Smooth muscle cell (in vitro differentiated cells): ENCODE results near the gene C21orf91. TPM values are rescaled to one million over a fixed set of nuclear protein-coding genes. Genes with fewer than 3 reads are reported as not detected.

Source experiments
- DNase-seq: peaks from one replicate; lab custom pipeline; 2025; ENCODE audit not compliant: unreplicated experiment; lab: John Stamatoyannopoulos, UW
- H2AFZ ChIP-seq: fragments of 200-600 bp; sonication (generic); 2 replicates; pipeline ENCODE4 v1.6.0; 2016; ENCODE audit warnings: antibody characterized with exemption, low read depth, mild to moderate bottlenecking
- H3F3A ChIP-seq: fragments of 200-600 bp; sonication (generic); 2 replicates; pipeline ENCODE4 v1.6.0; 2017; ENCODE audit warnings: antibody characterized with exemption, low read depth
- H3K27ac ChIP-seq: fragments of 200-600 bp; sonication (generic); 2 replicates; pipeline ENCODE4 v1.5.1; 2016; ENCODE audit warnings: low read depth, mild to moderate bottlenecking
- H3K27me3 ChIP-seq: fragments of 200-600 bp; sonication (generic); 2 replicates; pipeline ENCODE4 v1.6.1; 2016; ENCODE audit warnings: low read depth, mild to moderate bottlenecking
- H3K36me3 ChIP-seq: fragments of 200-600 bp; sonication (generic); 2 replicates; pipeline ENCODE4 v1.5.1; 2016; ENCODE audit warnings: low read depth
- H3K4me1 ChIP-seq: fragments of 200-600 bp; sonication (generic); 2 replicates; pipeline ENCODE4 v1.5.1; 2016; ENCODE audit warnings: low read depth
- H3K4me2 ChIP-seq: fragments of 200-600 bp; sonication (generic); 2 replicates; pipeline ENCODE4 v1.6.0; 2016; ENCODE audit warnings: mild to moderate bottlenecking
- H3K4me3 ChIP-seq: fragments of 200-600 bp; sonication (generic); 2 replicates; pipeline ENCODE4 v1.5.1; 2016; ENCODE audit warnings: mild to moderate bottlenecking
- H3K79me2 ChIP-seq: fragments of 200-600 bp; sonication (generic); 2 replicates; pipeline ENCODE4 v1.6.0; 2016; ENCODE audit warnings: low read depth, mild to moderate bottlenecking
- H3K9ac ChIP-seq: fragments of 200-600 bp; sonication (generic); 2 replicates; pipeline ENCODE4 v1.6.0; 2016; ENCODE audit warnings: low read depth
- H3K9me3 ChIP-seq: fragments of 200-600 bp; sonication (generic); replicated peaks from 2 replicates; pipeline ENCODE4 v1.5.1; 2016; ENCODE audit warnings: low read depth
- H4K20me1 ChIP-seq: fragments of 200-600 bp; sonication (generic); 2 replicates; pipeline ENCODE4 v1.6.0; 2016; ENCODE audit warnings: low read depth
- CTCF ChIP-seq: fragments of 200-600 bp; sonication (generic); IDR thresholded peaks from 2 replicates; pipeline ENCODE4 v1.5.1; 2017; ENCODE audit warnings: borderline replicate concordance, mild to moderate bottlenecking, antibody characterized with exemption; ENCODE audit not compliant: insufficient read depth, poor library complexity, severe bottlenecking
- WGBS: methylation state at CpG from one replicate; pipeline ENCODE4 v1.1.7; 2016; ENCODE audit warnings: low lambda C conversion rate; 5-methylcytosine and 5-hydroxymethylcytosine counted together
- polyA plus RNA-seq: library from polyadenylated mRNA; unstranded; fragments of >200 nt; fragmentation: Nextera tagmentation; extraction: Ambion mirVana; gene quantifications from 2 replicates; pipeline ENCODE4 v1.2.1, GENCODE V29; 2016
- total RNA-seq: library from RNA; depleted of rRNA; stranded (reverse); fragments of >200 nt; gene quantifications from 2 replicates; pipeline ENCODE4 v1.2.3, GENCODE V29; 2014

C21orf91 gene
- total and polyA plus RNA-seq, 2 experiments from 2014 or later = 4.8 to 11.5 TPM

- Histone ChIP-seq H3K4me1 (no peaks in the 10 kb centered on the region), H3K27me3 (no peaks in the 10 kb centered on the region), H3K4me3 (no peak overlapping the region), H2AFZ (no peak overlapping the region), H3K9ac (no peak overlapping the region), H3K36me3 (no peaks in the 10 kb centered on the region), H3K4me2 (no peak overlapping the region), H4K20me1 (peaks cover 5% of the 10 kb centered on the region), H3K27ac (no peak overlapping the region), H3K79me2 (no peaks in the 10 kb centered on the region), H3K9me3 (no peaks in the 10 kb centered on the region), H3F3A (no peaks in the 10 kb centered on the region)
- no peak for DNase-seq
- 81% methylated on average over 2 of the region's 2 CpGs for WGBS
- TF ChIP-seq CTCF = no peak
Observed at GRCh38 chr21:17797967-17798366, 21.2 kb downstream of the C21orf91 start.

DNA sequence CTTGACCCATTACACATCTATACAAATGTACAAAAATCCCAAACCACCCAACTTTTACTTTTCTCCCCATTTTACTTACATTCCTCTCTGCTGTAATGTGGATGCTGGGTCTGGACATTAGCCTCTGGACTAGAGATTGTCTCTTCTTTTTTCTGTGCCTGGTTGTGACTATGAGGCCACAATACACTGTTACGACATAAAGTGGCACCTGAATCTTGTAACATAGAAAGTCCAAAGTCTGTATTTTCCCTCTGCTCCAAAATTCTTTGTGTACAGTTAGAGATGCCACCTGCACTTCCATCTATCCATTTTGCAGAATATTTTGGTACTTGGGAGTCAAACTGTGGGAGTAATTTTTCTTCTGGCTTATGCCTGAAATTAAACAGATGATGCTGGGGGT lies 22.7 kb downstream of the C21orf91 start:
- H3K27me3 ChIP-seq = no peaks in the 10 kb centered on the region
- H3K27ac ChIP-seq = no peak overlapping the region
- TF ChIP-seq CTCF = no peak
- no peaks in the 10 kb centered on the region for H3K79me2 ChIP-seq
- no peak overlapping the region for H2AFZ ChIP-seq
- peaks cover 5% of the 10 kb centered on the region for H4K20me1 ChIP-seq
- H3K9ac ChIP-seq = no peak overlapping the region
- H3K4me3 ChIP-seq = no peak overlapping the region
- H3K4me2 ChIP-seq = no peak overlapping the region
- H3K36me3 ChIP-seq = no peaks in the 10 kb centered on the region
- H3K4me1 ChIP-seq = no peaks in the 10 kb centered on the region
- DNase-seq = no peak
- no peaks in the 10 kb centered on the region for H3F3A ChIP-seq
- no peaks in the 10 kb centered on the region for H3K9me3 ChIP-seq
- 86% methylated on average over 1 of the region's 1 CpG for WGBS

DNA sequence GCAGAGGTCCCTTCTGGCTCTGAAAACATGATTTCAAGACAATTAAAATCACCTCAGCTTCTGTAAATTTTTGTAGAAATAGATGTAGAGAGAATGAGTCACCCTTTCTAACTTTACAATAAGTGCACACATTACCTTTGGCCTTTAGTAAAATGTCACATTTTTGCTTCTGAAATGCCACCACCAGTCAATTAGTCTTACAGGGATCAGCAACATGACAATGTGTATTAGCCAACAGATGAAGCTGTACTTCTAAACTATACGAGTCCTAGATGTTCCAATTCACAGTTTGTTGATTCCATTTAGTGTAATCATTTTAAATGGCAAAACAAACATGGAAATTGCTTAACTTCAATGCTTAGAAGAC lies 23.1 kb downstream of the C21orf91 start:
- Histone ChIP-seq H2AFZ (no peak overlapping the region), H3K4me3 (no peak overlapping the region), H3K4me2 (no peak overlapping the region), H3K9me3 (no peaks in the 10 kb centered on the region), H3K79me2 (no peaks in the 10 kb centered on the region), H3K27me3 (no peaks in the 10 kb centered on the region), H3K27ac (no peak overlapping the region), H3K36me3 (no peaks in the 10 kb centered on the region), H3K9ac (no peak overlapping the region), H3F3A (no peaks in the 10 kb centered on the region), H4K20me1 (peaks cover 5% of the 10 kb centered on the region), H3K4me1 (no peaks in the 10 kb centered on the region)
- no peak for TF ChIP-seq CTCF
- WGBS = 79% methylated on average over 1 of the region's 1 CpG
- DNase-seq = no peak

DNA sequence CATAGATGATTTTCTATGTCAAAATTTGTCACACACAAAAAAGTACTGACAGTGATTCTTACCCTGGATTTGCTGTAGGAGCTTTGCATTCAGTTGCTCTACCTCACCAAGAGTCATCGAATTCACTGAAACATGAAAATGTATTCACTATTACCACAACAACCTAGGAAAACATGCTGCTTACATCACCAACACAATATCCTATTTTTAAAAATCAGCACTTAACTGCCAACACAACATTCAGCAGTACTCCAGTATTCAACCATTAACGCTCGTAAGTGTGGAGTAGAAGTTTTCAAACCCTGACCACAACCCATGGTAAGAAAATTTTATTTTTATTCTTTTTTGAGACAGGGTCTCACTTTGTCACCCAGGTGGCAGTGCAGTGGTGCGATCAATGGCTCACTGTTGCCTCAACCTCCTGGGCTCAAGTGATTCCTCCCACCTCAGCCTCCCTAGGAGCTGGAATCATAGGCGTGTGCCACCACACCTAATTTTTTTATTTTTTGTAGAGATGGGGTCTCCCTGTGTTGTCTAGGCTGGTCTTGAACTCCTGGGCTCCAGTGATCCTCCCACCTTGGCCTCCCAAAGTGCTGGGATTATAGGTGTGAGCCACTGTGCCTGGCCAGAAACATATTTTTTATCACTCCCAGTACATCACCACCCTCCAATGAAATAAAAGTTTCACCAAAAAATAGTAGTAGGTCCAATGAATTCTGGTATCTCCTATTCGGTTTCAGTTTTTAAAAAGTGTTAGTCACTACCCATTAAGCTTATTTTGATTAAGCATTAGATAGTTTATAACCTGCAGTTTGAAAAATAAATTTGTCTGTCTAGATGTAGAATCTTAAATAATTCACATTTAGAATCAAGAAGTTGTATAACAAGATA lies 23.8 kb downstream of the C21orf91 start:
- no peak overlapping the region for H3K9ac ChIP-seq
- H3F3A ChIP-seq = no peaks in the 10 kb centered on the region
- peaks cover 5% of the 10 kb centered on the region for H4K20me1 ChIP-seq
- no peak overlapping the region for H2AFZ ChIP-seq
- H3K79me2 ChIP-seq = no peaks in the 10 kb centered on the region
- WGBS = 96% methylated on average over 6 of the region's 6 CpGs
- H3K4me2 ChIP-seq = no peak overlapping the region
- no peaks in the 10 kb centered on the region for H3K27me3 ChIP-seq
- H3K9me3 ChIP-seq = no peaks in the 10 kb centered on the region
- DNase-seq = no peak
- no peak overlapping the region for H3K27ac ChIP-seq
- no peak for TF ChIP-seq CTCF
- H3K4me1 ChIP-seq = no peaks in the 10 kb centered on the region
- no peaks in the 10 kb centered on the region for H3K36me3 ChIP-seq
- H3K4me3 ChIP-seq = no peak overlapping the region
